IPS-20b (cell line): ENCODE data around the gene SCCPDH.
"Not testable (repeated sequence)": the region's sequence is repeated elsewhere in the genome, so short reads cannot be mapped to it uniquely, and the experiment has no call there.

Source experiments
- H3K27ac ChIP-seq: one replicate; pipeline ENCODE4 v1.5.1; 2013; ENCODE audit warnings: low read length
- H3K27me3 ChIP-seq: 2 replicates; pipeline ENCODE4 v1.6.1; 2013; ENCODE audit warnings: mild to moderate bottlenecking, low read length, inconsistent platforms; ENCODE audit not compliant: insufficient read depth
- H3K36me3 ChIP-seq: 2 replicates; pipeline ENCODE4 v1.6.1; 2013; ENCODE audit warnings: low read depth, mild to moderate bottlenecking, inconsistent platforms, low read length, moderate library complexity; ENCODE audit not compliant: insufficient read depth
- H3K4me1 ChIP-seq: 2 replicates; pipeline ENCODE4 v1.6.1; 2013; ENCODE audit warnings: mild to moderate bottlenecking, control low read depth, inconsistent platforms, low read length, moderate library complexity; ENCODE audit not compliant: insufficient read depth
- H3K4me3 ChIP-seq: 2 replicates; pipeline ENCODE4 v1.5.1; 2013; ENCODE audit warnings: mild to moderate bottlenecking, low read length, inconsistent platforms
- H3K9ac ChIP-seq: 2 replicates; pipeline ENCODE4 v1.6.1; 2013; ENCODE audit warnings: low read depth, mild to moderate bottlenecking, inconsistent platforms, low read length, moderate library complexity
- H3K9me3 ChIP-seq: 2 replicates; pipeline ENCODE4 v1.6.1; 2013; ENCODE audit warnings: mild to moderate bottlenecking, low read depth, low read length, inconsistent platforms; ENCODE audit not compliant: insufficient read depth

Gene SCCPDH

GRCh38 chr1:246691622-246692495 is 32.4 kb upstream of the SCCPDH start:
- Histone ChIP-seq H3K36me3 (no peaks in the 10 kb centered on the region), H3K27me3 (no peaks in the 10 kb centered on the region), H3K4me1 (no peaks in the 10 kb centered on the region), H3K4me3 (no peak overlapping the region), H3K27ac (no peak overlapping the region), H3K9ac (no peak overlapping the region), H3K9me3 (peaks cover 15% of the 10 kb centered on the region)

DNA sequence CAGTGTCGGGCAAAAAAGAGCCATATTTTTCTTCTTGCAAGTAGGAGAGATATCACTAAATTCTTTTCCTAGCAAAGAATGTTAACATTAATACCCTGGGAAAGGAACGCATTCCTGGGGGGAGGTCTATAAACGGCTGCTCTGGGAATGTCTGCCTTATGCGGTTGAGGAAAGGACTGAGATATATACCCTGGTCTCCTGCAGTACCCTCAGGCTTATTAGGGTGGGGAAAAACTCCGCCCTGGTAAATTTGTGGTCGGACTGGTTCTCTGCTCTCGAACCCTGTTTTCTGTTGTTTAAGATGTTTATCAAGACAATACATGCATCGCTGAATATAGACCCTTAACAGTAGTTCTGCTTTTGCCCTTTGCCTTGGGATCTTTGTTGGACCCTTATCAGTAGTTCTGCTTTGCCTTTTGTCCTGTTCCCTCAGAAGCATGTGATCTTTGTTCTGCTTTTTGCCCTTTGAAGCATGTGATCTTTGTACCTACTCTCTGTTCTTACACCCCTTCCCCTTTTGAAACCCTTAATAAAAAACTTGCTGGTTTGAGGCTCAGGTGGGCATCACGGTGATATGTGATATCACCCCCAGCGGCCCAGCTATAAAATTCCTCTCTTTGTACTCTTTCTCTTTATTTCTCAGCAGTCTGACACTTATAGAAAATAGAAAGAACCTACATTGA is 29.9 kb upstream of the SCCPDH start:
- not testable (repeated sequence) for H3K27ac ChIP-seq

GRCh38 chr1:246695136-246695535 is 29.1 kb upstream of the SCCPDH start:
- H3K27me3 ChIP-seq = no peaks in the 10 kb centered on the region
- no peaks in the 10 kb centered on the region for H3K36me3 ChIP-seq
- no peak overlapping the region for H3K4me3 ChIP-seq
- H3K9ac ChIP-seq = no peak overlapping the region
- no peaks in the 10 kb centered on the region for H3K4me1 ChIP-seq
- H3K9me3 ChIP-seq = peaks cover 15% of the 10 kb centered on the region
- H3K27ac ChIP-seq = no peak overlapping the region

More for the DNA sequence above, 29.9 kb upstream of the SCCPDH start:
- H3K27me3 ChIP-seq, H3K4me1 ChIP-seq, H3K4me3 ChIP-seq, H3K9ac ChIP-seq, H3K36me3 ChIP-seq: not testable (repeated sequence)
- H3K9me3 ChIP-seq = peaks cover 15% of the 10 kb centered on the region

DNA sequence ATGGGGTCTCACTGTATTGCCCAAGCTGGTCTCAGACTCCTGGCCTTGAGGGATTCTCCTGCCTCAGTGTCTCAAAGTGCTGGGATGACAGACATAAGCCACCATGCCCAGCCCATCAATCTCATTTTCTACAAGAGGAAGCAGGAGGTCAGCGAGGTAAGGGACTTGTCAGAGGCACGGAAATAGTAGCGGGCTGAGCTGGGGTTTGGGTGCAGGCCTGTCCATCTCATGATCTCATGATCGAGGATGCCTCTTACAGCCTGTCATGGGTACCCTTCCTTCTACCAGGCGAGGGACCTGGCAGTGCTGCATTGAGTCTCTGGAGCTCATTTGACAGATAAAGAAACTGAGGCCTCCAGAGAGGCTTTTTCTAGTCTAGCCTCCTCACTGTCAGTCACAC is 28.5 kb upstream of the SCCPDH start:
- Histone ChIP-seq H3K4me3 (no peak overlapping the region), H3K9me3 (peaks cover 15% of the 10 kb centered on the region), H3K27me3 (no peaks in the 10 kb centered on the region), H3K9ac (no peak overlapping the region), H3K4me1 (no peaks in the 10 kb centered on the region), H3K36me3 (no peaks in the 10 kb centered on the region), H3K27ac (no peak overlapping the region)

GRCh38 chr1:246698466-246699094 is 25.6 kb upstream of the SCCPDH start:
- Histone ChIP-seq H3K9me3 (peaks cover 8% of the 10 kb centered on the region), H3K27me3 (no peaks in the 10 kb centered on the region), H3K4me1 (no peaks in the 10 kb centered on the region), H3K27ac (no peak overlapping the region), H3K36me3 (no peaks in the 10 kb centered on the region), H3K9ac (no peak overlapping the region), H3K4me3 (no peak overlapping the region)

GRCh38 chr1:246699095-246699735 is 25.0 kb upstream of the SCCPDH start:
- H3K4me3 ChIP-seq = no peak overlapping the region
- no peak overlapping the region for H3K9ac ChIP-seq
- peaks cover 7% of the 10 kb centered on the region for H3K9me3 ChIP-seq
- no peaks in the 10 kb centered on the region for H3K27me3 ChIP-seq
- H3K27ac ChIP-seq = no peak overlapping the region
- H3K4me1 ChIP-seq = no peaks in the 10 kb centered on the region
- H3K36me3 ChIP-seq = no peaks in the 10 kb centered on the region

DNA sequence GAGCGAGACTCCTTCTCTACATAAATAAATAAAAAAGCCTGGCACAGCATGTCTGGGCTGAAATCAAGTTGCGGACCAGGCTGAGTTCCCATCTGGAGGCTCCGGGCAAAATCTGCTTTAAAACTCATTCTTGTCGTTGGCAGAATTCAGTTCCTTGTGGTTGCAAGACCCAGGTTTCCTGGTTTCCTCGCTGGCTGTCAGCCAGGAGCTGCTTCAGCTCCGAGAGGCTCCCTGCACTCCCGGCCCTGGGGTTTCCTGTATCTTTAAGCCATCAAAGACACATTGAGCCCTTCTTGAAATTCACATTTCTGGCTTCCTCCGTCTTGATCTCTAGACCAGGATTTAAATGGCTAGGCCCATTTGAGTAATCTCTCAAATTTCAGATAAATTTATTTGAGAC is 20.6 kb upstream of the SCCPDH start:
- H3K4me1 ChIP-seq = no peaks in the 10 kb centered on the region
- H3K27ac ChIP-seq = no peak overlapping the region
- no peaks in the 10 kb centered on the region for H3K36me3 ChIP-seq
- no peak overlapping the region for H3K4me3 ChIP-seq
- H3K9me3 ChIP-seq = no peaks in the 10 kb centered on the region
- H3K27me3 ChIP-seq = no peaks in the 10 kb centered on the region
- H3K9ac ChIP-seq = no peak overlapping the region

DNA sequence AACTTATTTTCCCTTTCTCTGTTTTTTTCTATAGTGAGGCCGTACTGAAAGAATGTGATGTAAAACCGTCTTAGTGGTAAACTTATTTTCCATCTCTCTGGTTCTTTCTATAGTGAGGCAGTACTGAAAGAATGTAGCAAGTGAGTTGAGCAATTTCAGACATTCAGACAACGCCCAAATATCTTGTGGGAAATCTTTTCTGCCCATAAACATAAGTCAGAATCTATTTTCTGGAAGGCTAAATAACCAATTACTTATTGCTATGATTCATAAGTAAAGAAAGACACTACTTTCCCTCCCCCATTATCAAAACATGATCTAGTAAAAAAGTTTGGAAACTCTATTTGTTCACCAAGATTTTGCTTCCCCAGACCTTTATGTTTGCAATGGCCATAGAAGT is 18.8 kb upstream of the SCCPDH start:
- H3K9ac ChIP-seq = no peak overlapping the region
- H3K4me1 ChIP-seq = no peaks in the 10 kb centered on the region
- no peak overlapping the region for H3K27ac ChIP-seq
- H3K4me3 ChIP-seq = no peak overlapping the region
- H3K27me3 ChIP-seq = no peaks in the 10 kb centered on the region
- H3K9me3 ChIP-seq = no peaks in the 10 kb centered on the region
- no peaks in the 10 kb centered on the region for H3K36me3 ChIP-seq

DNA sequence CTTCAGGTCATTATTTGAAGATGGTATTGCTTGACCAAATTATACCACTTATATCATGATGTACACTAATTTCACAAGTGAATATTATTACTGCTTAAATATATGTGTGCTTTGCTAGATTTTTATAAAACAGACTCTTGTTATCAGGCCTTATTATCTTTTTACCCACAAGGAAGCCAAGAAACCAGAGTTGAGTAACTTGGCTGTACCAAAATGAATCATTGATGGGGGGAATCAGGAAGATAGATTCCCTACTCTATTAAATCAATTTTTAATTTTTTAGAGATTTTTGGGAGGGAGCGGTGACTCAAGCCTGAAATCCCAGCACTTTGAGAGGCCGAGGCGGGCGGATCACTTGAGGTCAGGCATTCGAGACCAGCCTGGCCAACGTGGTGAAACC is 16.0 kb upstream of the SCCPDH start:
- Histone ChIP-seq H3K36me3 (no peaks in the 10 kb centered on the region), H3K9me3 (peaks cover 4% of the 10 kb centered on the region; the same call in 1 of the 2 replicates), H3K27me3 (no peaks in the 10 kb centered on the region), H3K4me3 (no peak overlapping the region), H3K27ac (no peak overlapping the region), H3K9ac (no peak overlapping the region), H3K4me1 (no peaks in the 10 kb centered on the region)

DNA sequence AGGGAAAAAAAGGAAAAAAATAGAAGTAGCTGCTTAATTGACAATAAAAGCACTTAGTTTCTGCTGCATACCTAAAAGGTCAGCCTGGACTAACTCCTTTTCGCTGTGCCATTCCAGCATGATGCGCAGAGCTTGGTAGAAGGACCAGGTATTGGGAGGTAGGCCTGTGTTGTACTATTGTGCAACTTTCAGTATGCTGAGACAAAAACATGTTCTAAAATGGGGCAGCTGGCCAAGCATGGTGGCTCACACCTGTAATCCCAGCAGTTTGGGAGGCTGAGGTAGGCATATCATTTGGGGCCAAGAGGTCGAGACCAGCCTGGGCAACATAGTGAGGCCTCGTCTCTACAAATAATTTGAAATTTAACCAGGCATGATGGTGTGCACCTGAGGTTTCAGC is 15.0 kb upstream of the SCCPDH start:
- Histone ChIP-seq H3K9me3 (peaks cover 10% of the 10 kb centered on the region), H3K36me3 (no peaks in the 10 kb centered on the region), H3K4me3 (no peak overlapping the region), H3K27ac (no peak overlapping the region), H3K27me3 (no peaks in the 10 kb centered on the region), H3K4me1 (no peaks in the 10 kb centered on the region), H3K9ac (no peak overlapping the region)

- Histone ChIP-seq H3K27ac (no peak overlapping the region), H3K4me1 (no peaks in the 10 kb centered on the region), H3K9me3 (peaks cover 10% of the 10 kb centered on the region), H3K9ac (no peak overlapping the region), H3K36me3 (no peaks in the 10 kb centered on the region), H3K4me3 (no peak overlapping the region), H3K27me3 (no peaks in the 10 kb centered on the region)
These were observed 14.4 kb upstream of the SCCPDH start for GRCh38 chr1:246709835-246710234.
